Activated naive CD4-positive, alpha-beta T cell treated with Interleukin-2 at 50 U/mL for 16 hours (primary cell): ENCODE data around the gene LMCD1.

ENCODE experiments used
- DNase-seq: peaks from one replicate; pipeline ENCODE4 v3.0.0-alpha.2; 2020

The LMCD1 gene

DNA sequence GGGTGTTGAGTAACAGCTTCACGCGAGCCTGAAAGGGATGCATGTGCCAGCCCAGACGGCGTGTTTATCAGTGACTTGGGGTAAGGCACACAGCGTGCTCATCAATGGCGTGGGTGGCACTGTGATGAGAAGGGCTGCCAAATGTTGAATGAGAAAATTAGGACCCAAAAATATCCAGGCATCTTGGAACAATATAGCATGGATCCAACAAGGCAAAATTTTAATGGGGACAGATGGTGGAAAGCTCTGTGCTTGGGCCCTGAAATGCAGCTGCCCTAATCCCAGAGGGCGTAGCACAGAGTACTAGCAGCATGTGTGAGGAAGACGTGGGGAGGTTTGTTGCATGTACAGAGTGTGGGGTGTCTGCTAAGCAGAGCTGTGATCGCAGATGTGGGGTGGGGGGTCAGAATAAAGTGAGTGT lies 94.1 kb downstream of the LMCD1 start:
- DNase-seq, result no peak

GRCh38 chr3:8596321-8597218 lies 94.9 kb downstream of the LMCD1 start:
- DNase-seq, result no peak

DNA sequence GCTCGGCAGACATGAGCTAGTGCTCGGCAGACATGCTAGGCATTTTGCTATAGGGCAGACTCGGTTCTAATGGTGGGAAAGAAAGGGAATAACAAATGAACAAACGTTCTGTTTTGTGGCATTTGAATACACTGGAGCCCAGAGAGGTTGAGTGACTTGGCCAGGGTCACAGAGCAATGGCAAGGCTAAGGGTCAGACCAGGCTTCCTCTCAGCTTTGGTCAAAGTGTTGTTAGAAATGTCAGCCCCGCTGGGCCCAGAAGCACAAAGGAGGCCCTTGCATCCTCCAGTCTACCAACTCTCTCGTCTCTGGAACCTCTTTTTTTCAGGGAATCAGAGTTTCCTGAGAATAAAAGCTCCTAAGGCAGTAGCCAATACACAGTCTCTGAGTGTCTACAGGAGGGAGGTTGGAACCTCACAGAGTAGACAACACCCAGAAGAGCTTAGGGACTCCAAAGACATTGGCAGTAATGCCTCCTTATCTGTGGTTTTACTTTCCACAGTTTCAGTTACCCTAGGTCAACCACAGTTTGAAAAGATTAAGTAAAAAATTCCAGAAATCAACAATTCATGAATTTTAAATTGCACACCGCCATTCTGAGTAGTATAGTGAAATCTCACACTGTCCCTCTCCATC lies 95.7 kb downstream of the LMCD1 start:
- DNase-seq, result no peak

GRCh38 chr3:8599146-8599545 lies 97.5 kb downstream of the LMCD1 start:
- DNase-seq, result no peak

DNA sequence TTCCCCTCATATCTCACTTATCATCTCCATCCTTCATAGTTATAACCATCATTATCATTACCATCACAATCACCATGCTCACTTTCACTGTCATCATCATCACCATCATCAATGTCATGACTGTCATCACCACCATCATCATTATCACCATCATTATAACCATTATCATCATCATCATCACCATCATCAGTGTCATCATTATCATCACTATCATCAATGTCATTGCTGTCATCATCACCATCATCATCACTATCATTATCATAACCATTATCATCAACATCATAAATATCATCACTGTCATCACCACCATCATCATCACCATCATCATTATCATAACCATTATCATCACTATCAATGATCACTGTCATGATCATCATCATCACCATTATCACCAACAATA lies 98.8 kb downstream of the LMCD1 start:
- DNase-seq, result no peak

DNA sequence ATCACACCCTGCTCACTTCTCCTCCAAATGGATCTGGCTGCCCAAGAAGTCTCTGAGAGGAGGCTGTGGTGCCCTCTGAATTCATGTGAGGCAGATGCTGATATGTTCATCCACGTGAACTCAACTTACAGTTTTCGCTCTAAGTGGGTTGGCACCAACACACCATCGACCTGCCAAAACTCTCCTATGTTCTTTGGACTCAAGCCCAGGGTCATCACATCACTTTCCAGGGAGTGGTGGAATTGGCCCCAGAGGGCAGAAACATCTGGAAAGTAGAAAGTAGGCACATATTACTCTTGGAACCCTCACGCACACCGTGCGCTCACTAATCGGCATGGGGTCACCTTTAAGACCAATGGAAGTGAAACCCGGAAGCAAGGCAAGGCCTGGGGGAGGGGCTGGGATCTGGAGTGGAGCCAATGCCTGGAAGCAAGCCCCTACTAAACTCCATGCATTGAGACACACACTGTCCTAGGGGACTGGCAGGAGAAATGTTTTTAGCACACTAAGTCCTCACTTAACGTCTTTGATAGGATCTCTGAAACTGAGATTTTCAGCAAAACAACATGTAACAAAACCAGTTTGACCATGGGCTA lies 101.6 kb downstream of the LMCD1 start:
- DNase-seq, result no peak

GRCh38 chr3:8604006-8604405 lies 102.4 kb downstream of the LMCD1 start:
- no peak for DNase-seq

DNA sequence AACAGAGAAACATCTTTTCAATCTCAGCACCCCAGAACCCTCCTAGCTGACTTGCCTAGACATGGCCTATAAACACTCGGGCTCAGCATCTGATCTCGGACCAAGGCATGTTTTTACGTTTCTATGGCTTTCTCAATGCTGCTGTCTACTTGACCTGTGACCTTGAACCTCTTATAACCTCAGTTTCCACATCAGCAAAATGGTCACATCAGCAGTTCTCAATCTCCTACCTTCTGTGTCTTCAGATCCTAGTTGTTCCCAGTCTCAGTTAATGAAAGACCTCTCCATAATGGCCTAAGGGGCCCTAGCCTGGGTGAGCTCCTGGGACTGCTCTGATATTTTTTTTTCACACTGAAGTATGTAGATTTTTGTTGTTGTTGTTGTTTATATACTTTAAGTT lies 103.4 kb downstream of the LMCD1 start:
- no peak for DNase-seq

GRCh38 chr3:8606701-8607231 lies 105.1 kb downstream of the LMCD1 start:
- DNase-seq, result no peak

DNA sequence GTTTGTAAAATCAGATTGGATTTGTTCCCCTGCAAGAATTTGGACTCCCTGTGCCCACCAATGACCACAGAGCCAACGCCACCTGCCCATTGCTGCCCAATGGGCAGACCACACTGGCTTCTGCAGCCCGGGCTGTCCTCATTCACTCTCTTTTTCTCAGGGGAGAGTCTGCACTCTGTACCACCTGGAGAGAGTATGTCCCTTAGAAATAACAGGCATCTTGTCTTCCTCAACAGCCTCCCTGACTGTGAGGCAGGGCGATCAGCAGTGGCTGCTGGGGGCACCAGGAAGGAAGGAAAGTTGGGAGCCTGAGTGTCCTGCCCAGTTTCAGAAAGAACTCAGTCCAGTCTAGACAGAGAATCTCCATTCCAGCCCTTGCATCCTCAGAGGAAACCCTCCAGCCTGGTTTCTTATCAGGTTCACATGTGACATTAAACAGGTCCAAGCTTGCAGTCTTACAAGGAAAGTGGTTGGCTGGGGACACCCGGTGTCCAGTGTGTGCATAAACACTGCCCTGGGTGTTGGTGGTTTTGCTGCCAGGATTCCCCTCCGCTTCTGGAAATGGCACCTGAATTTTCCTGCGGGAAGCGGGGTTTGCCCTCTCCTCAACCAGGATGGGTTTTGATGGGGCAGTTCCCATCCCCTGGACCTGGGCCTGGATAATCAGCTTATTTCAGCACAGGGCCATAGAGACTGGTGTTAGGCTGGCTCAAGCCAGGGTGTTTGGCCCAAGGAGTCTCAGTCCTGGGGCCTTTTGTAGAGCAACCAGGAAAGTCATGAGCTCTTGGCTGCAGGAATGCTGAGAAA lies 105.8 kb downstream of the LMCD1 start:
- DNase-seq, result no peak

DNA sequence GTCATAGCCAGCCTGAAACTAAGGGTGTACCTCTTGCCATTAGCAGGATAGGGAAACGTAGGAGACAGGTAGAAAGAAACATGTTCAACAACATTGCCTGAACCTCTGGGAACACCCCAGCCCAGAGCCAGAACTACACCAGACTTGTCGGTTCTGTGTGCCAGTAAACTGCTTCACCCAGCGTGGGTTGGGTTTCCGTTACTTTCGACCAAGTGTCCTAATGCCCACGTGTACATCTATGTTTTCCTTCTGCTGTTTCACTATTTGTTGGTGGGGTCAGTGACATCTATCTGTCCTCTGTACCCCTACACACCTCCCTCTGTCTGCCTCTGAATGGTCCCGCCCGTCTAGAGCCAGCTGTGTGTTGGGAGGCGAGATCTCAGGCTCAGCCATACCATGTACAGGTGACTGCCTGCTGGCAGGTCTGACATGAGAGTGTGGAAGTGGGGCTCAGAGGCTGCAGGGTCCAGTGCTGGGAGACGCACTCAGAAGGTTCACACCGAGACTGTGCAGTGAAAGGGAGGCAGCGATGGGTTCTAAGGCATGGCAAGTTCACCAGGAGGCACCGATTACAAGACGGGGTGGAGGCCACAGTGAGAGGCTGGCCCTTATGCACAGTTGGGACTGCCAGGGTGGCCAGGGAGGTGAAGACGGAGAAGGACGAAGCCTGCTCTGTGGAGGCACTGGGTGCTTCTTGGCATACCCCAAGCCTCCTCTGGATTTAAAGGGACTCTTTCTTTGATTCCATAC lies 106.6 kb downstream of the LMCD1 start:
- no peak for DNase-seq

- DNase-seq, result no peak
Measured at GRCh38 chr3:8608791-8609467, 107.3 kb downstream of the LMCD1 start.

- no peak for DNase-seq
Measured at GRCh38 chr3:8610951-8611350, 109.3 kb downstream of the LMCD1 start.

- DNase-seq, result no peak
Measured at GRCh38 chr3:8617921-8618320, 116.3 kb downstream of the LMCD1 start.

DNA sequence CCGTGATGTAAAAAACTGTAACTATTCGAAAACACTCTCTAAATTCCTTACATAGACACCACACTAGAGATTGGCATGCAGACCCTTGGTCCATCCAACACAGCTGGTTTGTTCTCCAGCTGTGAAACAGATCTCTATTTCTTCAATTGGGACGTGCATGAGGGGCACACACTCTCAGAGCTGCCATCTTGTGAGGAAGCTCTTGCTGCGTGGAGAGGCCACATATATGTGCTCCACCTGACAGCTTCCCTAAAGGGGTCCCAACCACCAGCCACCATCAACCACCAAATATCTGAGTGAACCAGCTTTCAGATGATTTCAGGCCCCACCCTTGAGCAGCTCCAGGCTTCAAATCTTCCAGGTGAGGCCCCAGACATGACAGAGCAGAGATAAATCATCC lies 117.3 kb downstream of the LMCD1 start:
- no peak for DNase-seq

- DNase-seq, result no peak
Measured at GRCh38 chr3:8619548-8619947, 117.9 kb downstream of the LMCD1 start.

DNA sequence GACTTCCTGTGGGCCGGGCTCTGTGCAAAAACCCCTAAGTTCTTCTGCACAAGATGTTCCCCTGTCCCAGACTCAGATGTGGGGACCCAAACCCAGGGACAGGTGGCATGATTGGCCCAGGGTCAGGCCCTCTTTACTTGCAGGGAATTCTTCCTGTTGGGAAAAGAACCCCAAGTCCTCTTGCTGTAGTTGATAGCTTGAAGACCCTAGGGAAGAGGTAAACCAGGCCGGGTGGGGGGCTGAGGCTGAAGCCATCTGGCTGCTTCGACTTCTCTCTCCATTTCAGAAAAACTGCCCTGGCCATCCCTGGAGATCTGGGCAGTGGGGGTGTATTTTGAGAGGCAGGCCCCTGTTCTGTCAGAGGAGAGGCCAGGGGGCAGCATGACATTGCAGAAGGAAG lies 119.5 kb downstream of the LMCD1 start:
- no peak for DNase-seq

- DNase-seq, result no peak
Measured at GRCh38 chr3:8621872-8622271, 120.2 kb downstream of the LMCD1 start.

- peak; percentile 46 for DNase-seq
Measured at GRCh38 chr3:8622873-8623691, 121.5 kb downstream of the LMCD1 start.

DNA sequence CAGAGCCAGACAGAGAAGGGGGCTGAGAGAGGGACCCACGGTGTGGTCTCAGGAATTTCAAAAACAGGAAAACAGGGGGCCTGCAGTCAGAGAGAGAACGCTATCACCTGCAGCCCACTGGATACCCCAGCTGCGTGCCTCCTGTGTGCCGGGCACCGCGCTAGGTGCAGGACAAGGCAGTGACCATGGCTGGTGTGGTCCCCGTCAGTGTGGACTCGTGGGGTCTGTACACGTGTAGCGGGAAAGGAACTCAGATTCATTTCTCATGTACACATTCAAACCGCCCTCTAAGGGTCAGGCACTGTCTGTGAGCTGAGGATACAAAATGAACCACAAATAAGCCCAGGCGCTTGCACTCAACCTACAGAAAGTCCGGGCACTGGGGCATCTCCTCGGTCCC lies 122.1 kb downstream of the LMCD1 start:
- DNase-seq, result no peak
